Skin of body (tissue), 3 donors: ENCODE measurements around the gene LIN54. TPM values are rescaled to one million over a fixed set of nuclear protein-coding genes. Genes with fewer than 3 reads are reported as not detected.
A peak's percentile ranks its signal among the peaks of the same experiment; 100 is the strongest.

ENCODE experiments used
- DNase-seq: peaks from one replicate; lab custom pipeline; 2025; lab: John Stamatoyannopoulos, UW
- small RNA-seq: library from RNA; depleted of rRNA; stranded (forward); fragments of <200 nt; gene quantifications from one replicate; pipeline ENCODE3, GENCODE V24; 2014; ENCODE audit warnings: low replicate concordance
- total RNA-seq: library from RNA; depleted of rRNA; stranded (reverse); fragments of >200 nt; gene quantifications from one replicate; pipeline ENCODE4 v1.2.3, GENCODE V29; 2014

Gene LIN54
- total RNA-seq, 1 donor from 2014 or later, result 14.0 TPM

DNA sequence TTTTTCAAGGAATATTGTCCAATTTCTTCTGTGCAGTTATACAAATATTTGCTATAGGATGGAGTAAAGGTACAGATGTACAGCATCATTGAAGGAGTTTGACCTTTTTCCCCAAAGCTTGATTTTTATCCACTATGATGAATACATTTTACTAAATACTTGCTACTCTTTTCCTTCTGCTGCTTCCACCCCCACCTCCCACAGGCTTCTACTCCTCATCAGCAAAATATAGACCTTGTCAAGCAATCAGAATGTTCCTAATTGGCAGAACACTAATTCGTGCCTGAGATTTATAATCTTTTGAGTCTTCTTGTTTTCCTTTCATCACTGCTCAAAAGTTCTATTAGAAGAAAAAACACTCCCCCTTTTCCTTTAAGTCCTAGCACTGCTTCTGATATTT, 113.9 kb downstream of the LIN54 start:
- DNase-seq, result no peak

- DNase-seq, result no peak
Observed at GRCh38 chr4:82893942-82894341, 116.7 kb downstream of the LIN54 start.

GRCh38 chr4:82892467-82892802, 118.2 kb downstream of the LIN54 start:
- no peak for DNase-seq

- DNase-seq, result peak; percentile 51
Observed at GRCh38 chr4:82891707-82892466, 118.7 kb downstream of the LIN54 start.

DNA sequence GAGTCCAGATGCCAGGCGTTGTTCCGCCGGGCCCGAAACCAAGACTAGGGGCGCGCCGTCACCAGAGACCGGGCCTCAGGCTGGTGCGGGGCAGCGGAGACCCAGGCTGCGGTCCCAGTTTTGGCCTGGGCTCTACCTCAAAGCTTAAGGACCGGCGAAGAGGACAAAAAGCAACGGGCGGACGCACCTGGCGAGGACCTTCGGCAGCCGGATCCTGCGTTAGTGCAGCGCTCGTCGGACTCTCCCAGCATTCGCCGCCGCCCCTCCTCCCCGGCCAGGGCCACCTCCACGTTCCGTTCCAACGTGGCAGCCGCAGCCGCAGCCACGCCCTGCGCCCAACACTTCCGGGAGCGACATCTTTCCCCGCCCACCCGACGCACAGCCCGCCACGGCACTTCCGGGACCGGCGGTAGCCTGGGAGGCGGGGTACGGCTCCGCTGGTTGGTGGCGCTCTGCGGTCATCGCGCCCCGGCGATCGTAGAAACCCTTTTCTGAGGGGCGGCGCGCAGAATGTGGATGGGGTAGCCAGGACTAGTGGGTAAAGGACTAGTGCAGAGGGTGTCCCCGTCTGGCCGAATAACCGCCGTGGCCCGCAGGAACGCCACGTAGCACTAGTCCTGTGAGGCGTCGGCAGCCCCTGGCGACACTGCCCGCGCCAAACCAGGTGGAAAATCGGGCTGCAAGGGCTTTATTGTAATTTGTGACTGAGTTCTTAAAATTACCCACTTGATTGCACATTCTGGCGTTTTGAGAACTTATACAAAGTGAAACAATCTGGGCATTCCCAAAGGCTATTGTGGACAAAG, 119.5 kb downstream of the LIN54 start, which contains the start of gene SEC31A:
TSS of gene SEC31A (minus strand) at position 253 of the 806 bp plus-strand sequence. CDS start 9,217 bp downstream, outside the sequence.
- peak; percentile 96 for DNase-seq

DNA sequence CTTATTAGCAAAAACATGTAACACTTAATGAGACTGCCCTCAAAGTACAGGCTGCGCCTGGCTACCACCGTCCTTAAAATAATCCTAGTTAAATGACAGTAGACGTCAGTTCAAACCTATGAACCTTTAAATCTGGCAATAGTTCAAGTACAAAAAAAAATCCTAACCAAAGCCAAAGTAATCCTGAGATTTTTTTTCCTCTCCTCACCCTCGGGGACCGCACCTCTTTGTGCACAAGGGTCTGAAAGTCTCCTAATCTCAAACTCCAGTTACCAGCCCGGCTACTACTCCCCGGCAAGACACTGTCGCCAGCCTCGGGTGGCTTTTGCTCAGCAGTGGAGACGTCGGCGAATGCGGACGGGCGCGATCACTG, 120.1 kb downstream of the LIN54 start:
- DNase-seq, result no peak

DNA sequence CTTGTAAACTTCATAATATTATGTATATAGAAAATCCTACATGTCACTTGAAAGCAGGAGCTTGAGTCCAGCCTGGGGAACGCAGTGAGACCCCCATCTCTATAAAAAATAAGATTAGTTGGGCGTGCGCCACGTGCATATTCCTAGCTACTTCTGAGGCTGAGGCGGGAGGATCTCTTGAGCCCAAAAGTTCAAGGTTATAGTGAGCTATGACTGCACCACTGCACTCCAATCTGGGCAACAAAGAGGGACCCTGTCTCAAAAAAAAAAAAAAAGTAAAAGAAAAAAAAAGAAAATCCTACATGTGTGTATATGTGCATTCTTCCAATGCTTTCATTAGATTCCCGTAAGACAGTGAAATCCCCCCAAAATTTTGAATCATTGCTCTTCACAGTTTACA, 121.3 kb downstream of the LIN54 start:
- DNase-seq, result no peak

DNA sequence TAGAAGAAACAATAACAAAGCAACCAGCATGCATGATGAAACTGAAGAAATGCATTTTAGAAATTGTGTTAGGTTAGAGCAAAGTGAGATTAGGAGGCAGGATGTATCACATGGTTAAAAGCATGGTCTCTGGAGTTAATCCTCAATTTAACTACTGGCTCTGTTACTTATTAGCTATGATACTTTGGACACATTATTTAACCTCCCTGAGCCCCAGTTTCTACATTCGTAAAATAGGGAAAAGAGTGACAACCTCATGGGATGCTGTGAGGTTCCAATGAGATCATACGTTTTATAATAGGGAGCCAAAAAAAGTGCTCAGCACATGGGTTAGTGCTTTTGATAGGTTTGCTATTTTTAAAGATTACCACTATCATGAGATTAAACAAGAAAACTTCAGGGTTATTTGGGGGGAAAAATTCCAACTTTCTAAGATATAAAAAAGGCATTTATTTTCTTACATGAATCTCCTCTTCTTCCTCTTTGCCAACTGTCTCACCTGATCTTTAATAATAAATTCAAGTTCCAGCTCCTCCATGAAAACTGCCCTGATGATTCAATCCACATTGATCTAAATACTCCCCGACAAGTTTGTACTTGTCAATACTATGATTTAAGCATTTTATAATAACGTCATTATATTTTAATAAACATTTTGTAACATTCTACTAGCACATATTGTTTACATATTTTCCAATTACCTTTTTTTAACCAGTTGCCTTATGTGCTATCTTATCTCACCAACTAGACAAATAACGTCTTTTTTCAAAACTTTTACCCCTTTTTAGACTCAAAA, 124.3 kb downstream of the LIN54 start:
- DNase-seq, result no peak

GRCh38 chr4:82885410-82885809, 125.2 kb downstream of the LIN54 start:
- DNase-seq, result no peak

Small RNA genes lying within 50 kb of the gene (small RNA-seq; reads per million reads assigned to genes)
- gene RF00019, result not detected
- not detected for gene RNU6-615P

Other genes starting within 250 kb of the LIN54 start
- gene SCD5, start 212.0 kb downstream of the LIN54 start, total RNA-seq, result 15.5 TPM
- gene SEC31A, start 119.7 kb downstream of the LIN54 start, total RNA-seq, result 264 TPM
- gene THAP9, start 110.1 kb downstream of the LIN54 start, total RNA-seq, result 10.9 TPM
- gene COPS4, start 24.4 kb upstream of the LIN54 start, total RNA-seq, result 85.4 TPM
- 10.5 TPM for gene PLAC8, start 103.9 kb upstream of the LIN54 start, total RNA-seq